Activated CD8-positive, alpha-beta memory T cell treated with anti-CD3 and anti-CD28 coated beads, Interleukin-2, amount 50 U/mL, for 24 hours (primary cell): ENCODE measurements around the gene SMPDL3B.

ENCODE experiments used
- DNase-seq: peaks from one replicate; pipeline ENCODE4 v3.0.0-alpha.2; 2020; ENCODE audit errors: extremely low read depth

Gene SMPDL3B

DNA sequence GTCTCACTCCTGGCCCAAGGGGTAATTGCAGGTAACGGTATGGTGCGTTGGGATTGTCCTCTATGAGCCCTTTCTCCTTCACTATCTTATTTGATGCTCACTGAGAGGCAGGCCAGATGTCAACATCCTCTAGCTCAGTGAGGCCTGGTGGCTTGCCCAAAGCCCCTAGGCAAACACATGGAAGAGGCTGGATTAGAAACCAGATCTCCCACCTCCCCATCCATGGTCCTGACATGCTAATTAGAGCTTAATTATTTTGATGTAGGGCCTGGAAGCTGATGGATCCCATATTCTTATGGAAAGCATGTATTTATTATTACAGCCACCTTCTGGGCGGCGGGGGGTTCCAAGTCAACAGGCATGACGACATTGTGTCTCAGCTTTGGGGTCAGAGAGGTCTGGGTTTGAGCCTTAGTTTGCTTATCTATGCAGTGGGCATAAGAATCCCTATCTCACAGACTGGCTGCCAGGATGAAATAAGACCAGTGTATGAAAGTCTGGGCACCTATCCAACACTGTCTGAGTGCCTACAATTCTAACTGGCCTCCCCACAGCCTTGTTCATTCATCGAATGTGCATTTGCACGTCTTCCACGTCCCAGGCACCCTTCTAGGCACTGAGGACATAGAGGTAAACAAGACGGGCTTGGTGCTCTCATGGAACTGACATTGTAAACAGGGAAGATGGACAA, 6.2 kb downstream of the SMPDL3B start:
- DNase-seq, result no peak

DNA sequence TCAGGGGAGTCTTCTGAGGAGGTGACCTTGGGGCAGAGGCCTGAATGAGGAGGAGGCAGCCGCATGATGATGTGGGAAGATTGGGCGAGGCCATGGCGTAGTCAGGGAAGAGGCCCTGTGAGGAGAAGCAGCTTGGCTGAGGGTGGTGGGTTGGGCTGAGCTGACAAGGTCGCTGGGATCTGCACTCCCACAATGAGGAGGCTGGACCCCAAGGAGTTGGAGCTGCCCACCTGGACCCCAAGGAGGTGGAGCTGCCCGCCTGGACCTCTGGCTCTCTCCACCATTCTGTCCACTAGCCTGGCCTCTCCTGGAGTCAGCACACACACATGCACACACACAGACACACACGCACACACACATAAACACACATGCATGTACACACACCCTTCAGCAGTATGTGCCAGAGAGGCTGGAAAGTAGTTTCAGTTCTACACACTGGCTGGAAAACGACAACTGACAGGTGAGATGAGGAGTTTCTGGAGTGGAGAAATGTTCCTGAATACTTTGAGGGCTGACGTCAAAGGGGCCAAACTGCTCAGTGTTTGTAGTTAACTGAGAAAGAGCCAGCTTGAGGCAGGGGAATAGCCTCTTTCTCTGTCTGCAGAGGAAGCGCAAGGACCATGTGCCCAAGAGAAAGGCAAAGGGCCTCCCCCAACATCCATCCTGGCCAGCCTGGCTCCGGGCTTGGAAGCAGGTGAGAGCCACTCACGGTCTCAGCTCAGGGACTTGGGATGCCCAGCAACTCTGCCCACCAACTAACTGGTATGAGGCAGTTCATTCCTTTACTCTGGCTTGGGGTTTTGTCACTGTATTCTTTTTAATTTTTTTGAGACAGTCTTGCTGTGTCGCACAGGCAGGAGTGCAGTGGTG, 7.1 kb downstream of the SMPDL3B start:
- no peak for DNase-seq

DNA sequence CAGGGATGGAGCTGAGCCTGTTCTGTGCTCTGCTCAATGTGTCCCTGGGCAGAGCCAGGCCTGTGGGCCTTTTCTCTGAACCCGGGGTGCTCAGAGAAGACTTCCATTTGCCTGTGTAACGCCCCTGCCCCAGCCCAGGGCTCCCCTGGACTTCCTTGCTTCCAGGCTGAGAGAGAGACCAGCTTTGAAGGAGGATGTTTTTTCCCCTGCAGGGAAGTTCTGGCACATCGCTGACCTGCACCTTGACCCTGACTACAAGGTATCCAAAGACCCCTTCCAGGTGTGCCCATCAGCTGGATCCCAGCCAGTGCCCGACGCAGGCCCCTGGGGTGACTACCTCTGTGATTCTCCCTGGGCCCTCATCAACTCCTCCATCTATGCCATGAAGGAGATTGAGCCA, 10.2 kb downstream of the SMPDL3B start:
- DNase-seq, result no peak

DNA sequence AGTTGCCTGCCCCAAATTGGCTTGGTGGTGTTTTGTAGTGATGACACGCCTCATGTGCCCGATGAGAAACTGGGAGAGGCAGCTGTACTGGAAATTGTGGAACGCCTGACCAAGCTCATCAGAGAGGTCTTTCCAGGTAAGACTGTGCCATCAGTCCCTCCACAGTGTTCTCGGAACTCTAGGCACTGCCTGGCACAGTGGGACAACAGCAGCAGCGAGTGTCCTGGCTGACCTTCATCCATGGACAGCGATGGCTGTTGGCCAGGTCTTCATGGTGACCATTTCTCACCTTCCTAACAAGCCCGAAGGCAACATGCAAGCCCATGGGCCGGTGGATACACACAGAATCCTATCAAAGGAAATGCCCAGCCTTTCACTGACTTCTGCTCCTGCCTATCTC, 14.2 kb downstream of the SMPDL3B start:
- no peak for DNase-seq

DNA sequence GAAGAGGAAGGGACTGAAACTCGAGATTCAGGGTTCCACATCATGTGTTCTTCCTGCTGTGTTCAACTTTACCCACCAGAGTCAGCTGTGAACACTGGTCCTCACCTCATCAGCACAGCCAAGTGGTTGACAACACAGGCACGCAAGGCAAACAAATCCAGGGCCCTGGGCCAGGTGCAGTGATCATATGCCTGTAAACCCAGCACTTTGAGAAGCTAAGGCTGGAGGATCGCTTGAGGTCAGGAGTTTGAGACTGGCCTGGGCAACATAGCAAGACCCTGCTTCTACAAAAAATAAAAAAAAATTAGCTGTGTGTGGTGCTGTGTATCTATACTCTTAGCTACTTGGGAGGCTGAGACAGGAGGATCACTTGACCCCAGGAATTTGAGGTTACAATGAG, 16.6 kb downstream of the SMPDL3B start:
- DNase-seq, result no peak

DNA sequence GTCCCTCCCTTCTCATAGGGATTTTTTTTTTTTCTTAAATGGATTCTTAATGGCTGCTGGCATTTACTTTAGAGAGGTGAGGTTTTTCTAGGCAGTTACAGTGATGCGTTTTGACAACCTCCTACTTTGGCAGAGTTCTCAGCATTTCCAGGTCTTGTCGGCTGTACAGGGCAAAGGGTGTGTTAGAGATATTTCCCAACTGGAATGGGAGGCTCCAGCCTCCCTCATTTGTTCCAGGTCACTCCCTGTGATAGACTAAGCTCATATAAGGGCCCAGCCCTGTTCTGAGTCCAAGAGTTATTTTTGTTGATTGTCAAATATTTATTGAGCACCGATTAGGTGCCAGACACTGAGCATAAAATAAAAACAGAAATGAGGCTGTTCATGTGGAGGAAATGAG, 17.3 kb downstream of the SMPDL3B start:
- no peak for DNase-seq

DNA sequence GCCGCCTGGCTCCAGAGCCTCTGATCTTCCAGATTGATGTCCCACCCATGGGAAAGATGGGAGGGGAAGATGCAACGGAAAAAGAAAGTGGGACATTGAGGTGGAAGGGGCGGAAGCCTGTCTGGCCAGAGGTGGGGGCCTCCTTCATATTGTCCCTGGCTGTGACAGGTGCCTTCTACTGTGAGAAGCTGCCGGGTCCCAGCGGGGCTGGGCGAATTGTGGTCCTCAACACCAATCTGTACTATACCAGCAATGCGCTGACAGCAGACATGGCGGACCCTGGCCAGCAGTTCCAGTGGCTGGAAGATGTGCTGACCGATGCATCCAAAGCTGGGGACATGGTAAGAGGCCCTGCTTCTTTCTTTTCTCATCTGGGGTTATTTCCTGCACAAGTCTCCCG, 19.4 kb downstream of the SMPDL3B start:
- no peak for DNase-seq

DNA sequence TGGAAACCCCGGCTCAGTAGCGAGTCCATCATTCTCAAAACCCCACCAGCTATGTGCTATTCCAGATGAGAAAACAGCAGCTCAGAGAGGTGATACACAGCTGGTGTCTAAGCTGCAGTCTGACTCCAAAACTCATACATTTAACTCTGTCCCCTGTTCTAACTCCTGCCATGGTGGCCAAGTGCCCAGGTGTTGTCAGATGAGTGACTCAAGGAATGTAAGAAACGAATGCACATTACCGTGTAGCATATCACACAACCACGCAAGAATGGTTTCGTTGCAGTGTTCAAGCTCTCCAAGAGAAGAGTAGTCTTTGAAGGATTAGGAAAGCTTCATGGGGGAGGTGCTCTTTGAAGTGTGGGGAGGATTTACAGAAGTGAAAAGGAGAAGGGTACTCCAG, 20.3 kb downstream of the SMPDL3B start:
- DNase-seq, result no peak

DNA sequence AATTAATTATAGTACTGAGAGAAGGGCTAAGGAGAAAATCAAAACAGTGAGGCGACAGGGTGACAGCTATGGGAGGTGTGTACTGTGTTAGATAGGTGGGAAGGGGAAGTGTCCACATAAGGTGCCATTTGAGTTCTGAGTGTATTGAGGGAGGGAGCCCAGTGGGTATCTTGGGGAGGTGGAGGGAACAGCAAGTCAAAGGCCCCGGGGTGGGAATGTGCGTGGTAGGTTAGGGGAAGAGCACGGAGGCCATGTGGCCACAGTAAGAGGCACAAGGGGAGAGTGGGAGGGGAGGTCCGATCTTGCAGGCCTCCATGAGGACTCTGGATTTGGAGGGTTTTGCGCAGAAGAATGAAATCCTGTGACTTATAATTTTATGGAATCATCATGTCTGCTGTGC, 22.0 kb downstream of the SMPDL3B start:
- DNase-seq, result no peak

DNA sequence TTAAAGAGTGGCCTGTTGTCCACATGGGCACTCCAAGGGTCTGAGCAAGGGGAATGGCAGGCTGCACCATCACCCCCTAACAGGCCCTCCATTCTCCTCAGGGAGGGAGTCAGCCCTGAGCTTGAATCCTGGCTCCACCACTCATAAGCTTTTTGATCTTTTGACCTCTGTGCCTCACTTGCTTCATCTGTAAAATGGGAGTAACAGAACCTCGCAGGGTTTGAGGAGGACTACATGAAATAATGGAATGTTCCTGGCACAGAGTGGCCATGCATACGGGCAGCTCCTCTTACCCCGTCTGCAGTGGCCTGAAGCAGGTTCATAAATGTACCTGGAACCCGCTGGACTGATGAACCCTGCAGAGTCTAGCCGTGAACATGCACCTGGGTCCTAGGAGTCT, 22.9 kb downstream of the SMPDL3B start:
- DNase-seq, result no peak

DNA sequence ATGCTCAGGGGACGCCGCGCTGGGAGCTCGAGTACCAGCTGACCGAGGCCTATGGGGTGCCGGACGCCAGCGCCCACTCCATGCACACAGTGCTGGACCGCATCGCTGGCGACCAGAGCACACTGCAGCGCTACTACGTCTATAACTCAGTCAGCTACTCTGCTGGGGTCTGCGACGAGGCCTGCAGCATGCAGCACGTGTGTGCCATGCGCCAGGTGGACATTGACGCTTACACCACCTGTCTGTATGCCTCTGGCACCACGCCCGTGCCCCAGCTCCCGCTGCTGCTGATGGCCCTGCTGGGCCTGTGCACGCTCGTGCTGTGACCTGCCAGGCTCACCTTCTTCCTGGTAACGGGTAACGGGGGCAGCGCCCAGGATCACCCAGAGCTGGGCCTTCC, 23.7 kb downstream of the SMPDL3B start:
- no peak for DNase-seq

DNA sequence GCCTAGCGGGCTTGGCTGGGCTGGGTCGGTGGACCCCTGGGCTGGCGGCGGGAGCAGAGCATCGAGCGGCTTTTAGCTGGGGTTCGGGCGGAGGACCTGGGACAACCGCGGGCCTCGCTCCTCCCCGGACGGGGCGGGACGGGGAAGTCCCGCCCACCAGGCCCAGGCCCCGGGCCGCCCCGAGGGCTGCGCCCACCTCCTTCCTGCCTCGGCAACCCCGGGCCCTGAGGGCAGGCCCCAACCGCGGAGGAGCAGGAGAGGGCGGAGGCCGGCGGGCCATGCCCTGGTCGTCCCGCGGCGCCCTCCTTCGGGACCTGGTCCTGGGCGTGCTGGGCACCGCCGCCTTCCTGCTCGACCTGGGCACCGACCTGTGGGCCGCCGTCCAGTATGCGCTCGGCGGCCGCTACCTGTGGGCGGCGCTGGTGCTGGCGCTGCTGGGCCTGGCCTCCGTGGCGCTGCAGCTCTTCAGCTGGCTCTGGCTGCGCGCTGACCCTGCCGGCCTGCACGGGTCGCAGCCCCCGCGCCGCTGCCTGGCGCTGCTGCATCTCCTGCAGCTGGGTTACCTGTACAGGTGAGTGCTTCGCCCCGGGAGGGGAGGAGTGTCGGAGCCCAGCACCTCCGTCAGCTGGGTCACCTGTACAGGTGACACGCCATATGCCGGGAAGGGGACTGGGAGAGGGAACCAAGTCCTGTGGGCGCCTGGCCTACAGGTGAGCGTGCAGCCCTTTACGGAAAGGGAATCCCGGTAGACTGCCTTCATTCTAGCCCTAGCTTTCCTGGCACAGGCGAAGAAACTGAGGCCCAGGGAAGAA, 25.2 kb downstream of the SMPDL3B start, which contains the start of gene XKR8:
Gene XKR8, plus strand, starts transcription at position 182 of the 812 bp plus-strand sequence. Its CDS starts 97 bp downstream, at position 279.
- DNase-seq, result peak; percentile 47

DNA sequence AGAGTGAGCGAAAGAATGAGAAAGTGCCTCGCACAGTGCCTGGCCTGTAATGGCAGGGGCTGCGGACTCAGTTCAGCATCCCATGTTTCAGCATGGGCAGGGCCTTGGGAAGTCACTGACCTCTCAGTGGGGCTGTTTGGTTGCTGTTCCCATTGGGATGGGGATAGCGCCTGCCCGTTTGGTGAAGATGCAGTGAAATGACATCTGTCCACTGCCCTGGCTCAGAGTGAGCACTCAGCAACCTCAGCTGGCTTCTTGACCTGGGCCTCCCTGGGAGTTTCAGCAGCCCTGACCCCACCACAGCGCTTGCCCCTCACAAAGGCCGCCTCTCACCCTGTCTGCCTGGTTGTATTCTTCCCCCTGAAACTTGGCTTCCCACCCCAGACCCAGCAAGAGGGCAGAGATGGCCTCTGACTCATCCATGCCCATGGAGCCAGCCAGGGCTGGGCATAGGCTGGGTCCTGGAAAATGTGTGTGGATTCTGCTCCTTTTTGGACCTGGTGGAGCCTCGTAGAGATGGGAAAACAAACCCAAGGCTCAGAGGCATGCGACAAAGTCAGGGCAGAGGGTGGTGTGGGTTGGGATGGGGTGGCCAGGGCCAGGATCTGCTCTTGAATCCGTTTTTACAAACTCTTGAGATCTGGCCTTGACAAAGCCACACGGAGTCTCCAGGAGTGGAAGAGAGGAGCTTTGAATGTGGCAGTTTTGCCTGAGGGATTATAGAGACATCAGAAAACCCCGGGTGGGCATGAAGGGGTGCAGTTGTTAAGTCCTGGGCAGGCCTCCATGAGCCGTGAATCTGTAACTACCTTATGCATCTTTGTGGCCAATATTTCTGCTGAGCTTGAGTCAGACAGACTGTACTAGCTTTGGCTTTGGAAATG, 26.2 kb downstream of the SMPDL3B start:
- no peak for DNase-seq

DNA sequence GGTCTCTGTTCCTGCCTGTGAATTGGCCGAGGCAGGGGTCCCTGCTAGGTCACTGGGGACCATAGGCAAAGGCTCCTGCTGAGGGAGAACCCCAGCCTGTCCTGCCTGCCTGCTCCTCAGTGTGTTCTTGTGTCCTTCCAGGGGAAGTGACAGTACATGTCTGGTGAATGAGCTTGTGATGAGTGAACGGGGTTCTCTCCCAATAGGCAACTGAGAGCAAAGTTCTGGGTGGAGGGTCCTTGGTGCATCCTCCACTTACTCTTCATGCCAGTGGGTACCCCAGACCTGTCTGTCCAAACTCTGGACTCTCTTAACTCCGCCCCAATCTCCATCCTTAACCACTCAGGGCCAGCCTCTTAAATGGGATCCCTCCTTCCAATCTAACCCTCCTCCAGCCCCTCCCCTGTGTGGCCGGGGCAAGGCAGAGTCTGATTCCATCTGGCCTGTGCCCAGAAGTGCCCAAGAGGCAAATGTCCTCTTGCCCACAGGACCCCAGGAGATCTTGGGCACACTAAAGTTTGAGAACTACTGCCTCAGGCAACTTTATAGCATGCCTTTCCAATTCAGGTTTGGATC, 26.9 kb downstream of the SMPDL3B start:
- no peak for DNase-seq

DNA sequence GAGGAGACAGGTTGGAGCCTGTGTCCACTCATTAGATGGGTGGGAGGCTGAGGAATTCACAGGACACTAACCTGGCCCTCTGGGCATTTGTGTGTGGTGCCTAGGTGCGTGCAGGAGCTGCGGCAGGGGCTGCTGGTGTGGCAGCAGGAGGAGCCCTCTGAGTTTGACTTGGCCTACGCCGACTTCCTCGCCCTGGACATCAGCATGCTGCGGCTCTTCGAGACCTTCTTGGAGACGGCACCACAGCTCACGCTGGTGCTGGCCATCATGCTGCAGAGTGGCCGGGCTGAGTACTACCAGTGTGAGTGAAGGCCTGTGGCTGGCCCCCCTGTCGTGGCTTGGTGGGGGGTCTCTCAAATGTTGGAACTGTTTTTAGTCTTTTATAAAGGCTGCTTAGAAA, 28.6 kb downstream of the SMPDL3B start:
- no peak for DNase-seq

DNA sequence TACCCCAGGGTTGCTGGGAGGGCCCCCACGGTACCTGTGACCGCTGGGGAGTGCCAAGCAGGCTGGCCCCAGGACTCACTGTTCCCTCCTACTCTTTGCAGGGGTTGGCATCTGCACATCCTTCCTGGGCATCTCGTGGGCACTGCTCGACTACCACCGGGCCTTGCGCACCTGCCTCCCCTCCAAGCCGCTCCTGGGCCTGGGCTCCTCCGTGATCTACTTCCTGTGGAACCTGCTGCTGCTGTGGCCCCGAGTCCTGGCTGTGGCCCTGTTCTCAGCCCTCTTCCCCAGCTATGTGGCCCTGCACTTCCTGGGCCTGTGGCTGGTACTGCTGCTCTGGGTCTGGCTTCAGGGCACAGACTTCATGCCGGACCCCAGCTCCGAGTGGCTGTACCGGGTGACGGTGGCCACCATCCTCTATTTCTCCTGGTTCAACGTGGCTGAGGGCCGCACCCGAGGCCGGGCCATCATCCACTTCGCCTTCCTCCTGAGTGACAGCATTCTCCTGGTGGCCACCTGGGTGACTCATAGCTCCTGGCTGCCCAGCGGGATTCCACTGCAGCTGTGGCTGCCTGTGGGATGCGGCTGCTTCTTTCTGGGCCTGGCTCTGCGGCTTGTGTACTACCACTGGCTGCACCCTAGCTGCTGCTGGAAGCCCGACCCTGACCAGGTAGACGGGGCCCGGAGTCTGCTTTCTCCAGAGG, 31.8 kb downstream of the SMPDL3B start:
- no peak for DNase-seq

DNA sequence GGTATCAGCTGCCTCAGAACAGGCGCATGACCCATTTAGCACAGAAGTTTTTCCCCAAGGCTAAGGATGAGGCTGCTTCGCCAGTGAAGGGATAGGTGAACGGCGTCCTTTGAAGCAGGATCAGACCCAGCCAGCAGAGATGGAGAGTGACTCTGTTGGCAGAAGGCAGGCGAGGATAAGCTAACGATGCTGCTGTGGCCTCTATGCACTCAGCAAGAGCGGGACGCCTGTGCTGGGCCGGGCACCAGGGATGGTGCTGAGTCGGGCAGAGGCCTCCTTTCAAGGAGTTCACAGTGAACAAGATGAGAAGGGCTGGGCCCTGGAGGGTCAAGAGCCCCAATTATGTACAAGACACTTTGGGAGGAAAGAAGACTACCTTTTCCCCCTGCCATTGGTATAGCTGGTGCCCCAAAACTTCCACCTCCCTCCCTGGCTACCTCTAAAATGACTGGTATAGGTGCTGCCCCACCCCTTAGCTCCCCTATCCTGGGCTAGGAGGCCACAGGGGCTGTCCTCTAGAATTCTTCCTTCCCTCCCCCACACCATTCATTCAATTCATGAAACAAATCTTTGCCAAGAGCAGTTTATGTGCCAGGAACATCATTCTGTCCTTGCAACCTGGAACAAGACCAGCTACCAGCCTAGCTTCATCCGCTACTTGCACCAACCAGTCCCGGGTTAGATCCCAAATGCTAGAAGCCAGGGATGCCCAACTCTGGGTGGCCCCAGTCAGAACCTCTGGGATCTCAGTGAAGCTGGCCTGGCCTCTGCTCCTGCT, 32.5 kb downstream of the SMPDL3B start:
- DNase-seq, result no peak

DNA sequence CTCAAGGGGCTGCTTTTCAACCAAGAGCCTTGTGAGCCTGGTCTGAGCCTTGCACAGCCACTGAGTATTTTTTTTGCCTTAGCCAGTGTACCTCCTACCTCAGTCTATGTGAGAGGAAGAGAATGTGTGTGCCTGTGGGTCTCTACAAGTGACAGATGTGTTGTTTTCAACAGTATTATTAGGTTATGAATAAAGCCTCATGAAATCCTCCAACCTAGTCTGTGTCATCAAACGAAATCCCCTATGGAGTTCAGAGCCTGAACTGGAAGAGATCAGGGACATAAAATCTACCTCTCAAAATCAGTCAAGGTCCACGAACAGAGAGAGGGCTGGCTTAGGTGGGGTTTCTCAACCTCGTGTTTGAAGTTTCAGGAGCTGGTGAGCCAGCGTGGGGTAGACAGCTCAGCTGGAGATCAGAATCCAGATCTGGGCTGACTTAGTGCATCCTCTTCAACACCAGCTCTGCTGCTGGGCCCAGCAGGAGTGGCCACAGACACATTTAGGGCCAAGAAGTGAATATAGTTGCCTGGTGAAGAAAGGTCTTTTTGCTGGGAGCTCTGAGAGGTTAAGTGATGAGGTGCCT, 33.2 kb downstream of the SMPDL3B start:
- DNase-seq, result no peak

DNA sequence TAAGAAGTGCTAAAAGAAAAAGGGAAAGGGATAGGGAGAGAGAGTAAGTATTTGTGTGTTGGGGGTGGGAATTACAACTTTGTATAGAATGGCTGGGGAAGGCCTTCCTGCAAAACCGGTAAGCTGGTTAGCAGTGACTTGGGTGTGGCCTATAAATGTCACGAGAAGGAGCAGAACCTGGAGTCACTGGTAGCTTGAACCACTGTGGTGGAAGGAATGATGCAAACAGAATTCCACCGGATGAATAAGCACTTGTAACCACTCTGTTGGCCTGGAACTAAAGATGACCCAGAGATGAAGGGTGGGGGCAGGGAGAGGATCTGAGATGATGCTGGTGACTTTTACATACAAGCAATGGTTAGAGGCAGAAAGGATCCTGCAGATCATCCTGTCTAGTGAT, 33.9 kb downstream of the SMPDL3B start:
- DNase-seq, result no peak
